GM23338 (cell line): Measurements from ENCODE around the gene SUPT3H. TPM values are rescaled to one million over a fixed set of nuclear protein-coding genes. Genes with fewer than 3 reads are reported as not detected.

Source experiments
- ATAC-seq: fragments of 200-7000 bp; cut with Tn5 transposase; 3 replicates; pipeline ENCODE4 v1.9.1; 2020
- DNase-seq: peaks from one replicate; pipeline ENCODE4 v3.0.0-alpha.2; 2015; ENCODE audit warnings: low spot score
- H2AFZ ChIP-seq: fragments of 200-600 bp; sonication (generic); 2 replicates; pipeline ENCODE4 v1.8.0; 2016; ENCODE audit warnings: antibody characterized with exemption, mild to moderate bottlenecking, moderate library complexity
- H3F3A ChIP-seq: fragments of 200-600 bp; sonication (generic); replicated peaks from 2 replicates; pipeline ENCODE4 v1.8.0; 2017; ENCODE audit warnings: antibody characterized with exemption, mixed run types, low read depth
- H3K27ac ChIP-seq: fragments of 200-600 bp; sonication (generic); 2 replicates; pipeline ENCODE4 v1.6.1; 2016; ENCODE audit warnings: low read depth
- H3K27me3 ChIP-seq: fragments of 200-600 bp; sonication (generic); 2 replicates; pipeline ENCODE4 v1.8.0; 2016; ENCODE audit warnings: mild to moderate bottlenecking, mixed run types, moderate library complexity; ENCODE audit not compliant: insufficient read depth
- H3K36me3 ChIP-seq: fragments of 200-600 bp; sonication (generic); 2 replicates; pipeline ENCODE4 v1.8.0; 2016; ENCODE audit warnings: mild to moderate bottlenecking; ENCODE audit not compliant: insufficient read depth
- H3K4me1 ChIP-seq: fragments of 200-600 bp; sonication (generic); 2 replicates; pipeline ENCODE4 v1.8.0; 2016; ENCODE audit warnings: mild to moderate bottlenecking, moderate library complexity; ENCODE audit not compliant: insufficient read depth
- H3K4me2 ChIP-seq: fragments of 200-600 bp; sonication (generic); 2 replicates; pipeline ENCODE4 v1.7.1; 2017; ENCODE audit warnings: mixed run types
- H3K4me3 ChIP-seq: fragments of 200-600 bp; sonication (generic); 2 replicates; pipeline ENCODE4 v1.6.1; 2016; ENCODE audit warnings: mixed run types
- H3K79me2 ChIP-seq: fragments of 200-600 bp; sonication (generic); replicated peaks from 2 replicates; pipeline ENCODE4 v1.8.0; 2017; ENCODE audit warnings: mild to moderate bottlenecking; ENCODE audit not compliant: insufficient read depth
- H3K9me2 ChIP-seq: fragments of 200-600 bp; sonication (generic); 2 replicates; pipeline ENCODE4 v1.8.0; 2017; ENCODE audit not compliant: insufficient read depth
- H4K20me1 ChIP-seq: fragments of 200-600 bp; sonication (generic); replicated peaks from 2 replicates; pipeline ENCODE4 v1.8.0; 2017; ENCODE audit warnings: mild to moderate bottlenecking; ENCODE audit not compliant: insufficient read depth
- H3K27ac Mint-ChIP-seq: 2 replicates; pipeline ENCODE4 v1.8.0; 2020; ENCODE audit warnings: inconsistent platforms, mild to moderate bottlenecking, moderate library complexity, mixed read lengths
- H3K27me3 Mint-ChIP-seq: 3 replicates; pipeline ENCODE4 v1.8.0; 2022; ENCODE audit warnings: low read depth, mild to moderate bottlenecking, moderate library complexity, mixed read lengths, inconsistent platforms; ENCODE audit not compliant: insufficient read depth, poor library complexity
- H3K36me3 Mint-ChIP-seq: 3 replicates; pipeline ENCODE4 v1.8.0; 2021; ENCODE audit warnings: low read depth, mild to moderate bottlenecking, inconsistent platforms, moderate library complexity, mixed read lengths
- H3K4me1 Mint-ChIP-seq: 3 replicates; pipeline ENCODE4 v1.8.0; 2020; ENCODE audit warnings: mild to moderate bottlenecking, inconsistent platforms, mixed read lengths
- H3K4me3 Mint-ChIP-seq: 3 replicates; pipeline ENCODE4 v1.8.0; 2021; ENCODE audit warnings: moderate library complexity, mild to moderate bottlenecking, inconsistent platforms, mixed read lengths
- H3K9me3 Mint-ChIP-seq: 3 replicates; pipeline ENCODE4 v1.8.0; 2020; ENCODE audit warnings: moderate library complexity, mild to moderate bottlenecking, inconsistent platforms, mixed read lengths
- CREB1 ChIP-seq: fragments of 250-450 bp; sonication (Bioruptor Pico); IDR thresholded peaks from 2 replicates; pipeline ENCODE4 v1.5.0; 2020; ENCODE audit warnings: low read depth, mild to moderate bottlenecking, moderate library complexity
- EZH2 ChIP-seq: fragments of 200-600 bp; sonication (generic); IDR thresholded peaks from one replicate; pipeline ENCODE4 v1.8.0; 2017; ENCODE audit warnings: antibody characterized with exemption, mild to moderate bottlenecking, low read depth; ENCODE audit not compliant: unreplicated experiment
- EZH2phosphoT487 ChIP-seq: fragments of 200-600 bp; sonication (generic); IDR thresholded peaks from one replicate; pipeline ENCODE4 v1.8.1; 2018; ENCODE audit warnings: antibody characterized with exemption; ENCODE audit not compliant: unreplicated experiment
- JUNB ChIP-seq: IDR thresholded peaks from one replicate; pipeline ENCODE4 v1.6.1; 2016; ENCODE audit warnings: antibody characterized with exemption; ENCODE audit not compliant: unreplicated experiment
- NANOG ChIP-seq: IDR thresholded peaks from 2 replicates; pipeline ENCODE4 v1.6.1; 2016; ENCODE audit warnings: antibody characterized with exemption, borderline replicate concordance
- POLR2AphosphoS5 ChIP-seq: IDR thresholded peaks from 2 replicates; pipeline ENCODE4 v1.6.1; 2016; ENCODE audit warnings: antibody characterized with exemption, low read depth
- STAT1 ChIP-seq: IDR thresholded peaks from one replicate; pipeline ENCODE4 v1.6.1; 2016; ENCODE audit warnings: antibody characterized with exemption; ENCODE audit not compliant: unreplicated experiment
- ZNF114 ChIP-seq: fragments of 250-450 bp; sonication (Bioruptor Pico); IDR thresholded peaks from 2 replicates; pipeline ENCODE4 v1.5.0; 2020; ENCODE audit warnings: mild to moderate bottlenecking, moderate library complexity
- ZNF331 ChIP-seq: fragments of 250-450 bp; sonication (Bioruptor Pico); IDR thresholded peaks from 2 replicates; pipeline ENCODE4 v1.5.0; 2020; ENCODE audit warnings: low read depth, mild to moderate bottlenecking, moderate library complexity
- polyA plus RNA-seq: library from polyadenylated mRNA; unstranded; fragments of >200 nt; fragmentation: Nextera tagmentation; extraction: Ambion mirVana; gene quantifications from 2 replicates; pipeline ENCODE4 v1.2.1, GENCODE V29; 2016
- total RNA-seq: library from RNA; depleted of rRNA; stranded (reverse); fragments of >200 nt; shearing (Covaris generic); gene quantifications from 2 replicates; pipeline ENCODE4 v1.2.3, GENCODE V29; 2014
- TF ChIP-seq, protein P1 (sequence below), 2 experiments: fragments of 200-600 bp in 1 of 2; sonication (generic) in 1 of 2; conservative IDR thresholded peaks; 2 replicates each; pipeline versions ENCODE4 v1.5.1 to v1.6.1; 2016 to 2017; ENCODE audit warnings: antibody characterized with exemption in 2 of 2, low read depth in 2 of 2, mild to moderate bottlenecking in 2 of 2, moderate library complexity in 1 of 2
- TF ChIP-seq, protein P2 (sequence below): fragments of 250-450 bp; sonication (Bioruptor Pico); IDR thresholded peaks from 2 replicates; pipeline ENCODE4 v1.5.0; 2020; ENCODE audit warnings: mild to moderate bottlenecking, moderate library complexity
- TF ChIP-seq, protein P3 (sequence below): IDR thresholded peaks from 2 replicates; pipeline ENCODE4 v1.6.1; 2016; ENCODE audit warnings: antibody characterized with exemption
- TF ChIP-seq, protein P4 (sequence below): IDR thresholded peaks from one replicate; pipeline ENCODE4 v1.6.1; 2018; ENCODE audit warnings: antibody characterized with exemption; ENCODE audit not compliant: unreplicated experiment

The SUPT3H gene
- total and polyA plus RNA-seq, 2 experiments from 2014 or later: 11.4 to 30.1 TPM

DNA sequence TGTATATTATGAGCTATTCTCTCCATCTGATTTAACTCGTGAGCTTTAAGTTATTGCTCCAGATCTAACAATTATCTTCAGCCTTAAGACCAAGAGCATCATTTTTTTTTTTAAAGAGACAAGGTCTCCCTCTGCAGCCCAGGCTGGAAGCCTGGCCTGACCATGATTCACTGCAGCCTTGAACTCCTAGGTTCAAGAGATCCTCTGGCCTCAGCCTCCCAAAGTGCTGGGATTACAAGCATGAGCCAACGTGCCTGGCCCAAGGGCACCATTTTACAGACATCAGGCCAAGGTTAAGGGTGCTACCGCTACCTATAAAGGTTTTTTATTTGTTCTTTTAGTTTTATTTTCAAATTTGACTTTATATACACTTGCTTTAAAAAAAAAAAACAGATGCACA is 2.3 kb downstream of the SUPT3H start:
- H3K4me3 Mint-ChIP-seq: no peak overlapping the region
- no peaks in the 10 kb centered on the region for H3K36me3 Mint-ChIP-seq
- peaks cover 61% of the 10 kb centered on the region for H3K79me2 ChIP-seq
- peaks cover 9% of the 10 kb centered on the region for H3K27me3 Mint-ChIP-seq
- no peaks in the 10 kb centered on the region for H3K27me3 ChIP-seq
- H3F3A ChIP-seq: no peaks in the 10 kb centered on the region
- TF ChIP-seq CREB1 (CRISPR knock-in tag): no peak
- TF ChIP-seq, protein P1, sequence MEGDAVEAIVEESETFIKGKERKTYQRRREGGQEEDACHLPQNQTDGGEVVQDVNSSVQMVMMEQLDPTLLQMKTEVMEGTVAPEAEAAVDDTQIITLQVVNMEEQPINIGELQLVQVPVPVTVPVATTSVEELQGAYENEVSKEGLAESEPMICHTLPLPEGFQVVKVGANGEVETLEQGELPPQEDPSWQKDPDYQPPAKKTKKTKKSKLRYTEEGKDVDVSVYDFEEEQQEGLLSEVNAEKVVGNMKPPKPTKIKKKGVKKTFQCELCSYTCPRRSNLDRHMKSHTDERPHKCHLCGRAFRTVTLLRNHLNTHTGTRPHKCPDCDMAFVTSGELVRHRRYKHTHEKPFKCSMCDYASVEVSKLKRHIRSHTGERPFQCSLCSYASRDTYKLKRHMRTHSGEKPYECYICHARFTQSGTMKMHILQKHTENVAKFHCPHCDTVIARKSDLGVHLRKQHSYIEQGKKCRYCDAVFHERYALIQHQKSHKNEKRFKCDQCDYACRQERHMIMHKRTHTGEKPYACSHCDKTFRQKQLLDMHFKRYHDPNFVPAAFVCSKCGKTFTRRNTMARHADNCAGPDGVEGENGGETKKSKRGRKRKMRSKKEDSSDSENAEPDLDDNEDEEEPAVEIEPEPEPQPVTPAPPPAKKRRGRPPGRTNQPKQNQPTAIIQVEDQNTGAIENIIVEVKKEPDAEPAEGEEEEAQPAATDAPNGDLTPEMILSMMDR (conservative IDR thresholded peaks at IDR 0.05; ENCODE audit: low read depth in 2 of 2): no peak
- no peak for TF ChIP-seq NANOG
- TF ChIP-seq, protein P2, sequence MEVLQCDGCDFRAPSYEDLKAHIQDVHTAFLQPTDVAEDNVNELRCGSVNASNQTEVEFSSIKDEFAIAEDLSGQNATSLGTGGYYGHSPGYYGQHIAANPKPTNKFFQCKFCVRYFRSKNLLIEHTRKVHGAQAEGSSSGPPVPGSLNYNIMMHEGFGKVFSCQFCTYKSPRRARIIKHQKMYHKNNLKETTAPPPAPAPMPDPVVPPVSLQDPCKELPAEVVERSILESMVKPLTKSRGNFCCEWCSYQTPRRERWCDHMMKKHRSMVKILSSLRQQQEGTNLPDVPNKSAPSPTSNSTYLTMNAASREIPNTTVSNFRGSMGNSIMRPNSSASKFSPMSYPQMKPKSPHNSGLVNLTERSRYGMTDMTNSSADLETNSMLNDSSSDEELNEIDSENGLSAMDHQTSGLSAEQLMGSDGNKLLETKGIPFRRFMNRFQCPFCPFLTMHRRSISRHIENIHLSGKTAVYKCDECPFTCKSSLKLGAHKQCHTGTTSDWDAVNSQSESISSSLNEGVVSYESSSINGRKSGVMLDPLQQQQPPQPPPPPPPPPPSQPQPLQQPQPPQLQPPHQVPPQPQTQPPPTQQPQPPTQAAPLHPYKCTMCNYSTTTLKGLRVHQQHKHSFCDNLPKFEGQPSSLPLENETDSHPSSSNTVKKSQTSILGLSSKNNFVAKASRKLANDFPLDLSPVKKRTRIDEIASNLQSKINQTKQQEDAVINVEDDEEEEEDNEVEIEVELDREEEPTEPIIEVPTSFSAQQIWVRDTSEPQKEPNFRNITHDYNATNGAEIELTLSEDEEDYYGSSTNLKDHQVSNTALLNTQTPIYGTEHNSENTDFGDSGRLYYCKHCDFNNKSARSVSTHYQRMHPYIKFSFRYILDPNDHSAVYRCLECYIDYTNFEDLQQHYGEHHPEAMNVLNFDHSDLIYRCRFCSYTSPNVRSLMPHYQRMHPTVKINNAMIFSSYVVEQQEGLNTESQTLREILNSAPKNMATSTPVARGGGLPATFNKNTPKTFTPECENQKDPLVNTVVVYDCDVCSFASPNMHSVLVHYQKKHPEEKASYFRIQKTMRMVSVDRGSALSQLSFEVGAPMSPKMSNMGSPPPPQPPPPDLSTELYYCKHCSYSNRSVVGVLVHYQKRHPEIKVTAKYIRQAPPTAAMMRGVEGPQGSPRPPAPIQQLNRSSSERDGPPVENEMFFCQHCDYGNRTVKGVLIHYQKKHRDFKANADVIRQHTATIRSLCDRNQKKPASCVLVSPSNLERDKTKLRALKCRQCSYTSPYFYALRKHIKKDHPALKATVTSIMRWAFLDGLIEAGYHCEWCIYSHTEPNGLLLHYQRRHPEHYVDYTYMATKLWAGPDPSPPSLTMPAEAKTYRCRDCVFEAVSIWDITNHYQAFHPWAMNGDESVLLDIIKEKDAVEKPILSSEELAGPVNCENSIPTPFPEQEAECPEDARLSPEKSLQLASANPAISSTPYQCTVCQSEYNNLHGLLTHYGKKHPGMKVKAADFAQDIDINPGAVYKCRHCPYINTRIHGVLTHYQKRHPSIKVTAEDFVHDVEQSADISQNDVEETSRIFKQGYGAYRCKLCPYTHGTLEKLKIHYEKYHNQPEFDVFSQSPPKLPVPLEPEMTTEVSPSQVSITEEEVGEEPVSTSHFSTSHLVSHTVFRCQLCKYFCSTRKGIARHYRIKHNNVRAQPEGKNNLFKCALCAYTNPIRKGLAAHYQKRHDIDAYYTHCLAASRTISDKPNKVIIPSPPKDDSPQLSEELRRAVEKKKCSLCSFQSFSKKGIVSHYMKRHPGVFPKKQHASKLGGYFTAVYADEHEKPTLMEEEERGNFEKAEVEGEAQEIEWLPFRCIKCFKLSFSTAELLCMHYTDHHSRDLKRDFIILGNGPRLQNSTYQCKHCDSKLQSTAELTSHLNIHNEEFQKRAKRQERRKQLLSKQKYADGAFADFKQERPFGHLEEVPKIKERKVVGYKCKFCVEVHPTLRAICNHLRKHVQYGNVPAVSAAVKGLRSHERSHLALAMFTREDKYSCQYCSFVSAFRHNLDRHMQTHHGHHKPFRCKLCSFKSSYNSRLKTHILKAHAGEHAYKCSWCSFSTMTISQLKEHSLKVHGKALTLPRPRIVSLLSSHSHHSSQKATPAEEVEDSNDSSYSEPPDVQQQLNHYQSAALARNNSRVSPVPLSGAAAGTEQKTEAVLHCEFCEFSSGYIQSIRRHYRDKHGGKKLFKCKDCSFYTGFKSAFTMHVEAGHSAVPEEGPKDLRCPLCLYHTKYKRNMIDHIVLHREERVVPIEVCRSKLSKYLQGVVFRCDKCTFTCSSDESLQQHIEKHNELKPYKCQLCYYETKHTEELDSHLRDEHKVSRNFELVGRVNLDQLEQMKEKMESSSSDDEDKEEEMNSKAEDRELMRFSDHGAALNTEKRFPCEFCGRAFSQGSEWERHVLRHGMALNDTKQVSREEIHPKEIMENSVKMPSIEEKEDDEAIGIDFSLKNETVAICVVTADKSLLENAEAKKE (CRISPR knock-in tag): no peak
- TF ChIP-seq, protein P3, sequence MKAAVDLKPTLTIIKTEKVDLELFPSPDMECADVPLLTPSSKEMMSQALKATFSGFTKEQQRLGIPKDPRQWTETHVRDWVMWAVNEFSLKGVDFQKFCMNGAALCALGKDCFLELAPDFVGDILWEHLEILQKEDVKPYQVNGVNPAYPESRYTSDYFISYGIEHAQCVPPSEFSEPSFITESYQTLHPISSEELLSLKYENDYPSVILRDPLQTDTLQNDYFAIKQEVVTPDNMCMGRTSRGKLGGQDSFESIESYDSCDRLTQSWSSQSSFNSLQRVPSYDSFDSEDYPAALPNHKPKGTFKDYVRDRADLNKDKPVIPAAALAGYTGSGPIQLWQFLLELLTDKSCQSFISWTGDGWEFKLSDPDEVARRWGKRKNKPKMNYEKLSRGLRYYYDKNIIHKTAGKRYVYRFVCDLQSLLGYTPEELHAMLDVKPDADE: no peak
- TF ChIP-seq, protein P4, sequence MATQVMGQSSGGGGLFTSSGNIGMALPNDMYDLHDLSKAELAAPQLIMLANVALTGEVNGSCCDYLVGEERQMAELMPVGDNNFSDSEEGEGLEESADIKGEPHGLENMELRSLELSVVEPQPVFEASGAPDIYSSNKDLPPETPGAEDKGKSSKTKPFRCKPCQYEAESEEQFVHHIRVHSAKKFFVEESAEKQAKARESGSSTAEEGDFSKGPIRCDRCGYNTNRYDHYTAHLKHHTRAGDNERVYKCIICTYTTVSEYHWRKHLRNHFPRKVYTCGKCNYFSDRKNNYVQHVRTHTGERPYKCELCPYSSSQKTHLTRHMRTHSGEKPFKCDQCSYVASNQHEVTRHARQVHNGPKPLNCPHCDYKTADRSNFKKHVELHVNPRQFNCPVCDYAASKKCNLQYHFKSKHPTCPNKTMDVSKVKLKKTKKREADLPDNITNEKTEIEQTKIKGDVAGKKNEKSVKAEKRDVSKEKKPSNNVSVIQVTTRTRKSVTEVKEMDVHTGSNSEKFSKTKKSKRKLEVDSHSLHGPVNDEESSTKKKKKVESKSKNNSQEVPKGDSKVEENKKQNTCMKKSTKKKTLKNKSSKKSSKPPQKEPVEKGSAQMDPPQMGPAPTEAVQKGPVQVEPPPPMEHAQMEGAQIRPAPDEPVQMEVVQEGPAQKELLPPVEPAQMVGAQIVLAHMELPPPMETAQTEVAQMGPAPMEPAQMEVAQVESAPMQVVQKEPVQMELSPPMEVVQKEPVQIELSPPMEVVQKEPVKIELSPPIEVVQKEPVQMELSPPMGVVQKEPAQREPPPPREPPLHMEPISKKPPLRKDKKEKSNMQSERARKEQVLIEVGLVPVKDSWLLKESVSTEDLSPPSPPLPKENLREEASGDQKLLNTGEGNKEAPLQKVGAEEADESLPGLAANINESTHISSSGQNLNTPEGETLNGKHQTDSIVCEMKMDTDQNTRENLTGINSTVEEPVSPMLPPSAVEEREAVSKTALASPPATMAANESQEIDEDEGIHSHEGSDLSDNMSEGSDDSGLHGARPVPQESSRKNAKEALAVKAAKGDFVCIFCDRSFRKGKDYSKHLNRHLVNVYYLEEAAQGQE: no peak
- no peak for TF ChIP-seq JUNB
- TF ChIP-seq ZNF114: no peak
- TF ChIP-seq STAT1: no peak
- TF ChIP-seq EZH2: no peak
- no peak for TF ChIP-seq POLR2AphosphoS5
- TF ChIP-seq EZH2phosphoT487: no peak
- TF ChIP-seq ZNF331 (CRISPR knock-in tag): no peak
- DNase-seq: no peak
- peaks cover 16% of the 10 kb centered on the region for H3K4me1 Mint-ChIP-seq
- no peaks in the 10 kb centered on the region for H3K9me2 ChIP-seq
- H3K4me1 ChIP-seq: peaks cover 16% of the 10 kb centered on the region
- H4K20me1 ChIP-seq: no peaks in the 10 kb centered on the region
- no peak overlapping the region for H3K4me2 ChIP-seq
- H3K27ac Mint-ChIP-seq: no peak overlapping the region
- no peak overlapping the region for H3K27ac ChIP-seq
- ATAC-seq: no peak
- H2AFZ ChIP-seq: no peak overlapping the region
- no peaks in the 10 kb centered on the region for H3K36me3 ChIP-seq
- no peak overlapping the region for H3K4me3 ChIP-seq
- H3K9me3 Mint-ChIP-seq: no peaks in the 10 kb centered on the region
